OCI-LY3 (cell line): Measurements from ENCODE around the gene UCP2.

Source experiments
- EZH2phosphoT487 ChIP-seq: fragments of 200-600 bp; shearing (Covaris generic); IDR thresholded peaks from 2 replicates; pipeline ENCODE4 v1.6.1; 2018; ENCODE audit warnings: antibody characterized with exemption, mixed run types, low read depth
- TF ChIP-seq, protein P1 (sequence below): fragments of 200-600, 300-600 bp; sonication (generic); IDR thresholded peaks from 2 replicates; pipeline ENCODE4 v1.5.1; 2014; ENCODE audit warnings: antibody characterized with exemption, low read length, low read depth

DNA sequence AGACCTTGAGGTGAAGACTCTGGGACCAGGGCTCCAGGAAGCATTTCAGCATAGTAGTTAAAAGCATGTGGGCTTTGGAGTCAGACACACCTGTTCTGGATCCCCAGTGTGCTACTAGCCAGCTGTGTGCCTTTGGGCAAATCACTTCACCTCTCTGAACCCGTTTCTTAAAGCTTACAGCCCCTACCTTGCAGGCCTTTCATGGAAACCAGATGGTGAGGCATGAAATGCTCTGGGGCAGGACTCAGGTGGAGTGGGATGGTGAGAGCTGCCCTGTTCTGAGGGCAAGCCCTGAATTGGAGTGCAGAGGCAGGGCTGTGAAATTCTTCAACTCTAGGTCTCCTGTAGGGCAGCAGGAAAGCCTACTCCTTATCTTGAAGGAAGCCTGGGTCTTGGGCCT lies 10.5 kb downstream of the UCP2 start:
- TF ChIP-seq, protein P1, sequence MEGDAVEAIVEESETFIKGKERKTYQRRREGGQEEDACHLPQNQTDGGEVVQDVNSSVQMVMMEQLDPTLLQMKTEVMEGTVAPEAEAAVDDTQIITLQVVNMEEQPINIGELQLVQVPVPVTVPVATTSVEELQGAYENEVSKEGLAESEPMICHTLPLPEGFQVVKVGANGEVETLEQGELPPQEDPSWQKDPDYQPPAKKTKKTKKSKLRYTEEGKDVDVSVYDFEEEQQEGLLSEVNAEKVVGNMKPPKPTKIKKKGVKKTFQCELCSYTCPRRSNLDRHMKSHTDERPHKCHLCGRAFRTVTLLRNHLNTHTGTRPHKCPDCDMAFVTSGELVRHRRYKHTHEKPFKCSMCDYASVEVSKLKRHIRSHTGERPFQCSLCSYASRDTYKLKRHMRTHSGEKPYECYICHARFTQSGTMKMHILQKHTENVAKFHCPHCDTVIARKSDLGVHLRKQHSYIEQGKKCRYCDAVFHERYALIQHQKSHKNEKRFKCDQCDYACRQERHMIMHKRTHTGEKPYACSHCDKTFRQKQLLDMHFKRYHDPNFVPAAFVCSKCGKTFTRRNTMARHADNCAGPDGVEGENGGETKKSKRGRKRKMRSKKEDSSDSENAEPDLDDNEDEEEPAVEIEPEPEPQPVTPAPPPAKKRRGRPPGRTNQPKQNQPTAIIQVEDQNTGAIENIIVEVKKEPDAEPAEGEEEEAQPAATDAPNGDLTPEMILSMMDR, result no peak
- no peak for TF ChIP-seq EZH2phosphoT487
